Cardiac muscle cell (in vitro differentiated cells and primary cell): ENCODE results near the gene ARHGEF16. TPM values are rescaled to one million over a fixed set of nuclear protein-coding genes. Genes with fewer than 3 reads are reported as not detected.

Source experiments
- DNase-seq, 2 donors: peaks; one replicate each; pipeline versions ENCODE4 v3.0.0 to v3.0.0-alpha.2; 2010 to 2017; ENCODE audit warnings: low read depth in 1 of 2, low spot score in 1 of 2
- H3K27ac ChIP-seq: fragments of 200-600 bp; sonication (generic); 2 replicates; pipeline ENCODE4 v1.5.1; 2016
- H3K27me3 ChIP-seq: fragments of 200-600 bp; sonication (generic); 2 replicates; pipeline ENCODE4 v1.6.0; 2016; ENCODE audit warnings: control low read depth
- H3K36me3 ChIP-seq: fragments of 200-600 bp; sonication (generic); 2 replicates; pipeline ENCODE4 v1.5.1; 2016; ENCODE audit warnings: control low read depth
- H3K4me1 ChIP-seq: fragments of 200-600 bp; sonication (generic); 2 replicates; pipeline ENCODE4 v1.8.1; 2017; ENCODE audit warnings: low read depth, mild to moderate bottlenecking, mixed run types
- H3K4me3 ChIP-seq: fragments of 200-600 bp; sonication (generic); 2 replicates; pipeline ENCODE4 v1.5.1; 2016; ENCODE audit warnings: mild to moderate bottlenecking
- H3K9me3 ChIP-seq: fragments of 200-600 bp; sonication (generic); 2 replicates; pipeline ENCODE4 v1.5.1; 2017; ENCODE audit warnings: low read depth, mild to moderate bottlenecking, control low read depth
- CTCF ChIP-seq: IDR thresholded peaks from 2 replicates; pipeline ENCODE4 v1.5.1; 2012; ENCODE audit warnings: low read depth, mild to moderate bottlenecking, low read length
- polyA plus RNA-seq: library from polyadenylated mRNA; unstranded; fragments of >200 nt; fragmentation: Nextera tagmentation; extraction: Ambion mirVana; gene quantifications from 2 replicates; pipeline ENCODE4 v1.2.1, GENCODE V29; 2016
- total RNA-seq: library from RNA; depleted of rRNA; stranded (reverse); fragments of >200 nt; gene quantifications from 2 replicates; pipeline ENCODE4 v1.2.3, GENCODE V29; 2016

ARHGEF16 gene
- total and polyA plus RNA-seq, 2 experiments from 2014 or later = 6.0 to 11.8 TPM

- Histone ChIP-seq H3K36me3 (no peaks in the 10 kb centered on the region), H3K4me3 (no peak overlapping the region), H3K9me3 (no peaks in the 10 kb centered on the region), H3K4me1 (no peaks in the 10 kb centered on the region), H3K27ac (no peak overlapping the region), H3K27me3 (no peaks in the 10 kb centered on the region)
- no peak for DNase-seq
- no peak for TF ChIP-seq CTCF
Measured at GRCh38 chr1:3498986-3499385, 44.5 kb downstream of the ARHGEF16 start.

- TF ChIP-seq CTCF = no peak
- Histone ChIP-seq H3K27me3 (no peaks in the 10 kb centered on the region), H3K4me1 (no peaks in the 10 kb centered on the region), H3K36me3 (no peaks in the 10 kb centered on the region), H3K4me3 (no peak overlapping the region), H3K9me3 (no peaks in the 10 kb centered on the region), H3K27ac (no peak overlapping the region)
- DNase-seq = no peak
Measured at GRCh38 chr1:3499611-3500010, 45.1 kb downstream of the ARHGEF16 start.

GRCh38 chr1:3500265-3500835 is 45.9 kb downstream of the ARHGEF16 start:
- TF ChIP-seq CTCF = no peak
- no peak overlapping the region for H3K27ac ChIP-seq

GRCh38 chr1:3501437-3501836 is 47.0 kb downstream of the ARHGEF16 start:
- no peak for DNase-seq
- no peak for TF ChIP-seq CTCF
- Histone ChIP-seq H3K27ac (no peak overlapping the region), H3K27me3 (no peaks in the 10 kb centered on the region), H3K36me3 (no peaks in the 10 kb centered on the region), H3K4me1 (no peaks in the 10 kb centered on the region), H3K4me3 (no peak overlapping the region), H3K9me3 (no peaks in the 10 kb centered on the region)

More at GRCh38 chr1:3500265-3500835, 45.9 kb downstream of the ARHGEF16 start:
- no peaks in the 10 kb centered on the region for H3K9me3 ChIP-seq
- H3K27me3 ChIP-seq = no peaks in the 10 kb centered on the region
- no peaks in the 10 kb centered on the region for H3K36me3 ChIP-seq
- H3K4me1 ChIP-seq = no peaks in the 10 kb centered on the region
- H3K4me3 ChIP-seq = no peak overlapping the region
- DNase-seq = no peak

- Histone ChIP-seq H3K9me3 (no peaks in the 10 kb centered on the region), H3K36me3 (no peaks in the 10 kb centered on the region), H3K27me3 (no peaks in the 10 kb centered on the region), H3K27ac (no peak overlapping the region), H3K4me1 (no peaks in the 10 kb centered on the region), H3K4me3 (no peak overlapping the region)
- DNase-seq = peak; percentile 64 to 93
- TF ChIP-seq CTCF = no peak
Measured at GRCh38 chr1:3501856-3502640, 47.6 kb downstream of the ARHGEF16 start.
